Esophagus muscularis mucosa (tissue), 4 donors: ENCODE measurements around the gene NEUROD2.

Source experiments
- CTCF ChIP-seq, 3 experiments: fragments of 200-600 bp in 2 of 3; fragments of 450-650 bp in 1 of 3; sonication (generic) in 2 of 3; IDR thresholded peaks; one replicate each; pipeline ENCODE4 v1.5.1; 2017 to 2019; ENCODE audit warnings: antibody characterized with exemption in 3 of 3, mild to moderate bottlenecking in 2 of 3, moderate library complexity in 1 of 3
- EP300 ChIP-seq: sonication (generic); formaldehyde crosslinking; IDR thresholded peaks from one replicate; pipeline ENCODE4 v1.6.1; 2017; ENCODE audit warnings: antibody characterized with exemption
- POLR2A ChIP-seq: fragments of 450-650 bp; IDR thresholded peaks from one replicate; pipeline ENCODE4 v1.6.1; 2017; ENCODE audit warnings: antibody characterized with exemption, moderate library complexity, mild to moderate bottlenecking, low read depth
- POLR2AphosphoS5 ChIP-seq, 2 donors: sonication (generic); formaldehyde crosslinking; IDR thresholded peaks; one replicate each; pipeline ENCODE4 v1.6.1; 2017; ENCODE audit warnings: antibody characterized with exemption in 2 of 2

GRCh38 chr17:39563476-39563875 is 44.2 kb downstream of the NEUROD2 start:
- no peak for TF ChIP-seq CTCF (IDR thresholded peaks at IDR 0.05)
- TF ChIP-seq POLR2AphosphoS5 (IDR thresholded peaks at IDR 0.05), result no peak
- TF ChIP-seq POLR2A, result no peak
- TF ChIP-seq EP300, result no peak
